ENCODE measurements around the gene CLOCK.

Gene CLOCK

DNA sequence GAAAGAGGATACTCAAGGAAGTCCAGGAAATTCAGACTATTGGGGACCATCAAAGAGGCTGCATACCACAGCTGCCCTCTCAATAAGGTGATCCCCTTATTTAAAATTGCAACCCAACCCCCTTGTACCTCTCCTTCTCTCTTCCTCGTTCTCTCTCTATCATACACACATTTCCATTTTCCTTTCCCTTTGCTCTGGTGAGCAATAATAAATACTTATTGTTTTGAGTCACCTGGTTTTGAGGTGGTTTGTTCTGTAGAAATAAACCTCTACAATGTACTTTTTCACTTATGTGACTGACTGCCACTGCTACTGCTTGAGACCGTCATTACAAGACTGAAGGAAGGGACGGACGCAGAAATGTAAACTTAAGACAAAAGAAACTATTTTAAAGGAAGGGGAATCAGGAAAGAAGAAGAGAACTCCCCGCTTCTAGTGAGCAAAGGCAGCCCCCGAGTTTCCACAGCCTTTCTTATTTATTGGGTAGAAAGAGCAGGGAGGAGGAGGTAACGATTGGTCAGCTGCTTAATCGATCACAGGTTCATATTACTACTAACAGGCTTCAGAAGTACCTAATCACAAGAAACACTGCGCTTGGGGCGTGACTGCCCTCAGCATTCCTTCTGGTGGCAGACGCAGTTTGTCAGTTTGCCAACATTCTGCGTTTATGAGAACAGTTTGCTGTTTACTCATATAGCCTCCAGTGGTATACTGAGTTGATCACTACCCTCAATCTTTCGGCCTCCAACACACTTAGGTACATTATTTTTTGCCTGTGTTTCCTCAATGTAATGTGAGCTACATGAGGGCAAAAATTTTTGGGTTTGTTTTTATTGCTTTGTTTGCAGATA lies 167.9 kb downstream of the CLOCK start:
- DNase-seq, result no peak

All from NCI-H187 (cell line).